ENCODE measurements around the gene HELZ2.

Gene HELZ2

GRCh38 chr20:63597651-63598478 lies 23.8 kb upstream of the HELZ2 start:
- no peak for DNase-seq (ENCODE audit: low spot score)

GRCh38 chr20:63596423-63596822 lies 22.4 kb upstream of the HELZ2 start:
- DNase-seq (ENCODE audit: low spot score): no peak

- no peak for DNase-seq (ENCODE audit: low spot score)
These were observed 21.5 kb upstream of the HELZ2 start for GRCh38 chr20:63595416-63596127.

- DNase-seq (ENCODE audit: low spot score): no peak
These were observed 20.1 kb upstream of the HELZ2 start for GRCh38 chr20:63594043-63594561.

- no peak for DNase-seq (ENCODE audit: low spot score)
These were observed 18.6 kb upstream of the HELZ2 start for GRCh38 chr20:63592661-63593060.

GRCh38 chr20:63591786-63592355 lies 17.8 kb upstream of the HELZ2 start:
- no peak for DNase-seq (ENCODE audit: low spot score)

- DNase-seq (ENCODE audit: low spot score): no peak
These were observed 17.1 kb upstream of the HELZ2 start for GRCh38 chr20:63591147-63591533.

- no peak for DNase-seq (ENCODE audit: low spot score)
These were observed 16.4 kb upstream of the HELZ2 start for GRCh38 chr20:63590218-63591146.

GRCh38 chr20:63589261-63590217 lies 15.5 kb upstream of the HELZ2 start:
- DNase-seq (ENCODE audit: low spot score): no peak

- DNase-seq (ENCODE audit: low spot score): no peak
These were observed 14.6 kb upstream of the HELZ2 start for GRCh38 chr20:63588641-63589041.

GRCh38 chr20:63587776-63588591 lies 13.9 kb upstream of the HELZ2 start:
- DNase-seq (ENCODE audit: low spot score): no peak

GRCh38 chr20:63587256-63587655 lies 13.2 kb upstream of the HELZ2 start:
- no peak for DNase-seq (ENCODE audit: low spot score)

GRCh38 chr20:63586797-63587196 lies 12.8 kb upstream of the HELZ2 start:
- DNase-seq (ENCODE audit: low spot score): no peak

- no peak for DNase-seq (ENCODE audit: low spot score)
These were observed 11.9 kb upstream of the HELZ2 start for GRCh38 chr20:63585616-63586565.

- DNase-seq (ENCODE audit: low spot score): no peak
These were observed 8.5 kb upstream of the HELZ2 start for GRCh38 chr20:63582382-63583063.

- DNase-seq (ENCODE audit: low spot score): peak; percentile 59
These were observed 6.9 kb upstream of the HELZ2 start for GRCh38 chr20:63580796-63581461.

Measured in SK-N-DZ (cell line).